ENCODE measurements around the gene MYDGF. TPM values are rescaled to one million over a fixed set of nuclear protein-coding genes. Genes with fewer than 3 reads are reported as not detected.

MYDGF gene
- total RNA-seq, 1 experiment from 2014 or later: 30.8 TPM

- Histone ChIP-seq H3K9me2 (replicated peaks; ENCODE audit: insufficient read depth, low read length) (no peaks in the 10 kb centered on the region), H3K9ac (ENCODE audit: low read length) (no peak overlapping the region), H3K9me3 (ENCODE audit: low read length) (no peaks in the 10 kb centered on the region), H3K36me3 (ENCODE audit: insufficient read depth, low read length) (0 out of 2 replicates have a peak, but pooled peaks cover 12% of the 10 kb centered on the region), H2AFZ (ENCODE audit: low read length) (no peak overlapping the region), H3K4me3 (ENCODE audit: low read length) (no peak overlapping the region), H3K79me2 (ENCODE audit: low read length) (no peaks in the 10 kb centered on the region), H4K20me1 (ENCODE audit: insufficient read depth, low read depth, low read length) (no peaks in the 10 kb centered on the region), H3K4me1 (ENCODE audit: low read length) (peaks cover 2% of the 10 kb centered on the region), H3K27me3 (ENCODE audit: low read length) (no peaks in the 10 kb centered on the region), H3K27ac (ENCODE audit: low read length) (no peak overlapping the region), H3K4me2 (ENCODE audit: low read depth, low read length, poor library complexity, severe bottlenecking) (no peak overlapping the region)
- no peak for DNase-seq
Observed at GRCh38 chr19:4704317-4704673, 34.2 kb upstream of the MYDGF start.

GRCh38 chr19:4703671-4704316, 33.7 kb upstream of the MYDGF start:
- H3K36me3 ChIP-seq (ENCODE audit: insufficient read depth, low read length): 0 out of 2 replicates have a peak, but pooled peaks cover 12% of the 10 kb centered on the region
- H3K4me3 ChIP-seq (ENCODE audit: low read length): no peak overlapping the region
- H3K27ac ChIP-seq (ENCODE audit: low read length): no peak overlapping the region
- H3K9me3 ChIP-seq (ENCODE audit: low read length): no peaks in the 10 kb centered on the region
- no peak overlapping the region for H3K9ac ChIP-seq (ENCODE audit: low read length)
- H3K9me2 ChIP-seq (replicated peaks; ENCODE audit: insufficient read depth, low read length): no peaks in the 10 kb centered on the region
- no peak overlapping the region for H3K4me2 ChIP-seq (ENCODE audit: low read depth, low read length, poor library complexity, severe bottlenecking)
- no peaks in the 10 kb centered on the region for H3K27me3 ChIP-seq (ENCODE audit: low read length)
- H4K20me1 ChIP-seq (ENCODE audit: insufficient read depth, low read depth, low read length): no peaks in the 10 kb centered on the region
- H3K79me2 ChIP-seq (ENCODE audit: low read length): no peaks in the 10 kb centered on the region
- H2AFZ ChIP-seq (ENCODE audit: low read length): no peak overlapping the region
- DNase-seq: no peak
- peaks cover 5% of the 10 kb centered on the region for H3K4me1 ChIP-seq (ENCODE audit: low read length)

- H2AFZ ChIP-seq (ENCODE audit: low read length): no peak overlapping the region
- H3K79me2 ChIP-seq (ENCODE audit: low read length): no peaks in the 10 kb centered on the region
- H3K4me2 ChIP-seq (ENCODE audit: low read depth, low read length, poor library complexity, severe bottlenecking): no peak overlapping the region
- H4K20me1 ChIP-seq (ENCODE audit: insufficient read depth, low read depth, low read length): no peaks in the 10 kb centered on the region
- H3K9me3 ChIP-seq (ENCODE audit: low read length): no peaks in the 10 kb centered on the region
- H3K27me3 ChIP-seq (ENCODE audit: low read length): no peaks in the 10 kb centered on the region
- H3K4me1 ChIP-seq (ENCODE audit: low read length): peaks cover 5% of the 10 kb centered on the region
- DNase-seq: no peak
- no peak overlapping the region for H3K27ac ChIP-seq (ENCODE audit: low read length)
- no peak overlapping the region for H3K4me3 ChIP-seq (ENCODE audit: low read length)
- 0 out of 2 replicates have a peak, but pooled peaks cover 12% of the 10 kb centered on the region for H3K36me3 ChIP-seq (ENCODE audit: insufficient read depth, low read length)
- no peaks in the 10 kb centered on the region for H3K9me2 ChIP-seq (replicated peaks; ENCODE audit: insufficient read depth, low read length)
- H3K9ac ChIP-seq (ENCODE audit: low read length): no peak overlapping the region
Observed at GRCh38 chr19:4702764-4703163, 32.6 kb upstream of the MYDGF start.

GRCh38 chr19:4701557-4701956, 31.4 kb upstream of the MYDGF start:
- Histone ChIP-seq H3K27me3 (ENCODE audit: low read length) (no peaks in the 10 kb centered on the region), H3K27ac (ENCODE audit: low read length) (no peak overlapping the region), H3K4me3 (ENCODE audit: low read length) (no peak overlapping the region), H3K36me3 (ENCODE audit: insufficient read depth, low read length) (0 out of 2 replicates have a peak, but pooled peaks cover 12% of the 10 kb centered on the region), H2AFZ (ENCODE audit: low read length) (no peak overlapping the region), H3K79me2 (ENCODE audit: low read length) (no peaks in the 10 kb centered on the region), H3K4me1 (ENCODE audit: low read length) (peaks cover 12% of the 10 kb centered on the region), H4K20me1 (ENCODE audit: insufficient read depth, low read depth, low read length) (no peaks in the 10 kb centered on the region), H3K9ac (ENCODE audit: low read length) (no peak overlapping the region), H3K9me2 (replicated peaks; ENCODE audit: insufficient read depth, low read length) (no peaks in the 10 kb centered on the region), H3K9me3 (ENCODE audit: low read length) (no peaks in the 10 kb centered on the region), H3K4me2 (ENCODE audit: low read depth, low read length, poor library complexity, severe bottlenecking) (no peak overlapping the region)
- DNase-seq: no peak

- H3K79me2 ChIP-seq (ENCODE audit: low read length): no peaks in the 10 kb centered on the region
- H3K9ac ChIP-seq (ENCODE audit: low read length): no peak overlapping the region
- peaks cover 12% of the 10 kb centered on the region for H3K4me1 ChIP-seq (ENCODE audit: low read length)
- no peaks in the 10 kb centered on the region for H3K9me2 ChIP-seq (replicated peaks; ENCODE audit: insufficient read depth, low read length)
- 0 out of 2 replicates have a peak, but pooled peaks cover 12% of the 10 kb centered on the region for H3K36me3 ChIP-seq (ENCODE audit: insufficient read depth, low read length)
- no peak overlapping the region for H2AFZ ChIP-seq (ENCODE audit: low read length)
- no peaks in the 10 kb centered on the region for H3K9me3 ChIP-seq (ENCODE audit: low read length)
- H3K27me3 ChIP-seq (ENCODE audit: low read length): no peaks in the 10 kb centered on the region
- H3K27ac ChIP-seq (ENCODE audit: low read length): no peak overlapping the region
- H4K20me1 ChIP-seq (ENCODE audit: insufficient read depth, low read depth, low read length): no peaks in the 10 kb centered on the region
- peak; percentile 69 for DNase-seq
- H3K4me2 ChIP-seq (ENCODE audit: low read depth, low read length, poor library complexity, severe bottlenecking): no peak overlapping the region
- no peak overlapping the region for H3K4me3 ChIP-seq (ENCODE audit: low read length)
Observed at GRCh38 chr19:4700693-4700970, 30.5 kb upstream of the MYDGF start.

GRCh38 chr19:4699826-4700692, 29.9 kb upstream of the MYDGF start:
- Histone ChIP-seq H3K4me3 (ENCODE audit: low read length) (no peak overlapping the region), H2AFZ (ENCODE audit: low read length) (no peak overlapping the region), H3K9me3 (ENCODE audit: low read length) (no peaks in the 10 kb centered on the region), H3K4me1 (ENCODE audit: low read length) (peaks cover 12% of the 10 kb centered on the region), H3K27ac (ENCODE audit: low read length) (no peak overlapping the region), H3K9ac (ENCODE audit: low read length) (no peak overlapping the region), H3K9me2 (replicated peaks; ENCODE audit: insufficient read depth, low read length) (no peaks in the 10 kb centered on the region), H3K4me2 (ENCODE audit: low read depth, low read length, poor library complexity, severe bottlenecking) (no peak overlapping the region), H4K20me1 (ENCODE audit: insufficient read depth, low read depth, low read length) (no peaks in the 10 kb centered on the region), H3K27me3 (ENCODE audit: low read length) (no peaks in the 10 kb centered on the region), H3K36me3 (ENCODE audit: insufficient read depth, low read length) (0 out of 2 replicates have a peak, but pooled peaks cover 12% of the 10 kb centered on the region), H3K79me2 (ENCODE audit: low read length) (no peaks in the 10 kb centered on the region)
- DNase-seq: no peak

- Histone ChIP-seq H3K27me3 (ENCODE audit: low read length) (no peaks in the 10 kb centered on the region), H3K4me3 (ENCODE audit: low read length) (no peak overlapping the region), H3K9me3 (ENCODE audit: low read length) (no peaks in the 10 kb centered on the region), H3K9ac (ENCODE audit: low read length) (no peak overlapping the region), H3K4me2 (ENCODE audit: low read depth, low read length, poor library complexity, severe bottlenecking) (no peak overlapping the region), H3K9me2 (replicated peaks; ENCODE audit: insufficient read depth, low read length) (no peaks in the 10 kb centered on the region), H3K4me1 (ENCODE audit: low read length) (peaks cover 12% of the 10 kb centered on the region), H4K20me1 (ENCODE audit: insufficient read depth, low read depth, low read length) (no peaks in the 10 kb centered on the region), H3K36me3 (ENCODE audit: insufficient read depth, low read length) (peaks cover 19% of the 10 kb centered on the region; the same call in 1 of the 2 replicates), H3K79me2 (ENCODE audit: low read length) (no peaks in the 10 kb centered on the region), H3K27ac (ENCODE audit: low read length) (no peak overlapping the region), H2AFZ (ENCODE audit: low read length) (no peak overlapping the region)
- DNase-seq: no peak
Observed at GRCh38 chr19:4697304-4697703, 27.2 kb upstream of the MYDGF start.

GRCh38 chr19:4695224-4695731, 25.1 kb upstream of the MYDGF start:
- H4K20me1 ChIP-seq (ENCODE audit: insufficient read depth, low read depth, low read length): no peaks in the 10 kb centered on the region
- H2AFZ ChIP-seq (ENCODE audit: low read length): no peak overlapping the region
- no peak overlapping the region for H3K4me3 ChIP-seq (ENCODE audit: low read length)
- peaks cover 12% of the 10 kb centered on the region for H3K4me1 ChIP-seq (ENCODE audit: low read length)
- DNase-seq: no peak
- no peak overlapping the region for H3K27ac ChIP-seq (ENCODE audit: low read length)
- no peaks in the 10 kb centered on the region for H3K27me3 ChIP-seq (ENCODE audit: low read length)
- no peaks in the 10 kb centered on the region for H3K79me2 ChIP-seq (ENCODE audit: low read length)
- H3K9ac ChIP-seq (ENCODE audit: low read length): no peak overlapping the region
- no peaks in the 10 kb centered on the region for H3K9me3 ChIP-seq (ENCODE audit: low read length)
- no peak overlapping the region for H3K4me2 ChIP-seq (ENCODE audit: low read depth, low read length, poor library complexity, severe bottlenecking)
- peaks cover 10% of the 10 kb centered on the region; the same call in 1 of the 2 replicates for H3K36me3 ChIP-seq (ENCODE audit: insufficient read depth, low read length)
- no peaks in the 10 kb centered on the region for H3K9me2 ChIP-seq (replicated peaks; ENCODE audit: insufficient read depth, low read length)
